GM21576 (cell line): ENCODE measurements around the gene ZNF287.

ENCODE experiments used
- ATAC-seq: cut with Tn5 transposase; IDR thresholded peaks from one replicate; pipeline ENCODE4 v1.9.1; 2021; ENCODE audit warnings: mild to moderate bottlenecking, moderate library complexity; ENCODE audit not compliant: unreplicated experiment

The ZNF287 gene

DNA sequence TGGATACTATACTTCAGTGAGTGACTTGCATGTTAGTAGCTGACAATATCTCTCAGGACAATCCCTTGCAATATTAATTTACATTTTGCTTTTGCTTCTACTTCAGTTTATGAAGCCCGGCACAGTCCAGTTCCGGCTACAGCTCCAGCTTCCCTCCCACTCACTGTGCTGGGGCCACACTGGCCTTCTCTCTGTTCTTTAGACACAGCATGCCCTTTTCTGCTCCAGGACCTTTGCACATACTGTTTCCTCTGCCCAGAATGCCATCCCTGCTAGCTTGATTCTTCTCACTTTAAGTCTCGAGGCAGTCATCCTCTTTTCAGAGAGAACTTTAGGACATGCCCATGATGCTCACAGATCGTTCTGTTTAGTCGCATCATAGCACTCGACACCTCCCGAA is 51.5 kb downstream of the ZNF287 start:
- no peak for ATAC-seq

GRCh38 chr17:16516594-16517051 is 52.4 kb downstream of the ZNF287 start:
- no peak for ATAC-seq

DNA sequence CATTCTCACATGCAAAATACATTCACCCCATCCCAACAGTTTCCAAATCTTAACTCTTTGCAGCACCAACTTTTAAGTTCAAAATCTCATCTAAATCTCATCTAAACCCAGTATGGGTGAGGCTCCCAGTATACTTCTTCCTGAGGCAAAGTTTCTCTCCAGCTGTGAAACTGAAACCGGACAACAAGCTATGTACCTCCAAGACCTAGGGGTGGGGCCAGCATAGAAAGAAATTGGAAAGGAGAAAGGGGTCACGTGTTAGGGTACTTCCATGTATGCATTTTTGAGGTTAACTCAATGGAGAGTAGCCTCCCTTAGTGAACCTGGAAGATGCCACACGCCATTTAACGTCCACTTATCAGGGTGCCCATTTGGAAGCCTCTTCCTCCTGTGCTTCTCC is 53.1 kb downstream of the ZNF287 start:
- ATAC-seq = no peak

DNA sequence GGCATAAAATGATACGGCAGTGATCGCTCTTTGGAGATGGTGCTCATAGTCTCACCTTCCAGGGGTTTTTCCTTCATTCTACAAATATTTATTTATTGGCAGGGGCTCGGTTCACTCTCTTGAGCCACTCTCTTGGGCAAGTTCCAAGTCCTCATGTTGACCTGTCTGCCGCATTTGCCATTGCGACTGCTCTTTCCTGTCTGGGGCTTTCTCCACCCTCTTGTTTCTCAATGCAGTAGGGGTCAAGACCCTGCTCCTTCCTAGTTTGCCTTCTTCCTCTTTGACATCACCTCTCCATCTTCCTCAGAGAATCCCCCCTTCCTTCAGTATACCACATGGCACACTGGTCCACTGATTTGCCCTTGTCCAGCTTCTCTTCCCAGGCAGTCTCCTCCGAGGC is 55.1 kb downstream of the ZNF287 start:
- no peak for ATAC-seq

- no peak for ATAC-seq
Measured at GRCh38 chr17:16512011-16512410, 57.0 kb downstream of the ZNF287 start.

- no peak for ATAC-seq
Measured at GRCh38 chr17:16511593-16511992, 57.4 kb downstream of the ZNF287 start.

DNA sequence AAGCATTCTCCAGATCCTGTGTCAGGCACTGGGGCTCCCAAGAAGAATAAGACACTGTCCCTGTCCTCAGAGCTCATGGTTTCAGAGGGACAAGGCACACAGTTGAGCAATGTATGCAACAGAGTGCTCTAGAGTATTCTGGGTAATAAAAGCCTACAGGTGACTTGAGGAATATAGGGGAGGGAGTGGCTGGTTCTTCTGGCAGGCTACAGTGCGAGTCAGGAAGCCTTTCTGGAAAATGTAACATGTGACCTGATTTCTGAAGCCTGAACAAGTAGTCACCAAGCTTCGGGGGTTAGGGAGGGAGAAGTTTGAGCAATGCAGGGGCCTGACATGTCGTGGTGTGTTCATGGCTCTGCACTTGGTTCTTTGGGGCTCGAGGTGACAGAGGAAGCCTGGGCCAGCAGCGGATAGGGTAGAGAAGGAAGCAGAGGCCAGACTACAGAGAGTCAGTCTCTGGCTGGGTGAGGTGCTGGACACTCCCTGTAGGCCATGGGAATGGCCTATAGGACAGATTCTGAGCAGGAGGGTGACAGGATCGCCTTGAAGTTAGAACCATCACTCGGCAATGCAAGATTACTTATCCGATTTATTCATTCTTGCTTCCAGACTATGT is 61.0 kb downstream of the ZNF287 start:
- ATAC-seq = no peak

DNA sequence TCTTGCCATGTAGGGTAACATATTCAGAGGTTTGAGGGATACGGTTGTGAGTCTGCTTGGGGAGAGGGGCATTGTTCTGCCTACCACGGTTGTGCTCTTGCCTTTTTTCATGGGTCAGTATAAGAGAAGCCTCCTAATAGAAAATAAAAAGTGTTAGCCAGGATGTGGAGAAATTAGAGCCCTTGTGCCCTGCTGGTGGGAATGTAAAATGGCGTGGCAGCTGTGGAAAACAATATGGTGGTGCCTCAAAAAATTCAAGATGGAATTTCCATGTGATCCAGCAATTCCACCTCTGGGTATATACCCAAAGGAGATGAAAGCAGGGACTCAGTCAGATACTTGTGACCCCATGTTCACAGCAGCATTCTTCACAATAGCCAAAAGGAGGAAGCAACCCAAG is 62.8 kb downstream of the ZNF287 start:
- no peak for ATAC-seq

- no peak for ATAC-seq
Measured at GRCh38 chr17:16504984-16505383, 64.0 kb downstream of the ZNF287 start.
